Panc1 (cell line): ENCODE measurements around the gene SLC22A2. TPM values are rescaled to one million over a fixed set of nuclear protein-coding genes. Genes with fewer than 3 reads are reported as not detected.

ENCODE experiments used
- ATAC-seq: fragments of 200-7000 bp; cut with Tn5 transposase; 2 replicates; pipeline ENCODE4 v1.9.1; 2020; ENCODE audit warnings: mild to moderate bottlenecking, moderate library complexity
- BruUV-seq: library from RNA; stranded (reverse); fragments of 400-500 nt; replicated peaks from 2 replicates; lab custom pipeline; 2021; lab: Mats Ljungman, UMichigan
- CTCF ChIA-PET: fragments of 300-600 bp; sonication (Branson Sonifier 250); formaldehyde crosslinking; loops from one replicate; lab custom pipeline; 2022; ENCODE audit warnings: antibody characterized with exemption; lab: Charles Lee
- POLR2A ChIA-PET: fragments of 300-600 bp; sonication (Branson Sonifier 250); formaldehyde crosslinking; loops from one replicate; lab custom pipeline; 2022; ENCODE audit warnings: antibody characterized with exemption; lab: Charles Lee
- DNase-seq: peaks from one replicate; pipeline ENCODE4 v3.0.0-alpha.2; 2010; ENCODE audit warnings: low read depth, low spot score
- H3K27ac ChIP-seq: 2 replicates; pipeline ENCODE4 v1.5.1; 2011; ENCODE audit warnings: mild to moderate bottlenecking, low read length, inconsistent platforms
- H3K27me3 ChIP-seq: fragments of 200-500 bp; sonication (Bioruptor generic); 2 replicates; pipeline ENCODE4 v1.6.0; 2014; ENCODE audit warnings: low read length, inconsistent platforms; ENCODE audit not compliant: control insufficient read depth, insufficient read depth
- H3K36me3 ChIP-seq: fragments of 200-500 bp; sonication (Bioruptor generic); 2 replicates; pipeline ENCODE4 v1.5.1; 2014; ENCODE audit warnings: inconsistent platforms, mild to moderate bottlenecking, low read length, moderate library complexity; ENCODE audit not compliant: control insufficient read depth, insufficient read depth
- H3K4me1 ChIP-seq: 2 replicates; pipeline ENCODE4 v1.5.1; 2011; ENCODE audit warnings: inconsistent platforms, mild to moderate bottlenecking, low read length, moderate library complexity; ENCODE audit not compliant: control insufficient read depth, insufficient read depth
- H3K4me3 ChIP-seq, 2 experiments: 2 replicates each; pipeline ENCODE4 v1.5.1; 2011 to 2012; ENCODE audit warnings: low read depth in 2 of 2, low read length in 2 of 2, mild to moderate bottlenecking in 2 of 2, inconsistent platforms in 1 of 2, moderate library complexity in 1 of 2
- H3K9me3 ChIP-seq: fragments of 200-500 bp; sonication (Bioruptor generic); 2 replicates; pipeline ENCODE4 v1.5.1; 2014; ENCODE audit warnings: low read depth, mild to moderate bottlenecking, inconsistent platforms, low read length, moderate library complexity; ENCODE audit not compliant: control insufficient read depth, insufficient read depth
- CTCF ChIP-seq: fragments of 450-650 bp; IDR thresholded peaks from 2 replicates; pipeline ENCODE4 v1.5.1; 2017; ENCODE audit warnings: mild to moderate bottlenecking
- POLR2AphosphoS5 ChIP-seq: IDR thresholded peaks from 2 replicates; pipeline ENCODE4 v1.6.1; 2012; ENCODE audit warnings: mild to moderate bottlenecking, low read depth, low read length, moderate library complexity
- SIN3A ChIP-seq: IDR thresholded peaks from 2 replicates; pipeline ENCODE4 v1.6.1; 2012; ENCODE audit warnings: low read depth, mild to moderate bottlenecking, low read length, moderate library complexity, borderline replicate concordance; ENCODE audit not compliant: insufficient read depth
- TCF7L2 ChIP-seq: IDR thresholded peaks from 2 replicates; pipeline ENCODE4 v1.6.1; 2011; ENCODE audit warnings: mild to moderate bottlenecking, low read depth, low read length, inconsistent platforms
- in situ Hi-C: cut with HindIII; loops from 2 replicates; pipeline ENCODE4 v1.10.0; 2016; ENCODE audit warnings: low sequenced_read_pairs, low pct_unique_long_range_greater_than_20kb
- intact Hi-C: fragments of 100-400 bp; cut with micrococcal nuclease; formaldehyde crosslinking; loops from one replicate; pipeline ENCODE4 v1.10.0; 2022; ENCODE audit not compliant: unreplicated experiment
- total RNA-seq: library from RNA; stranded (reverse); gene quantifications from one replicate; pipeline ENCODE4 v1.2.1, GENCODE V29; 2021; ENCODE audit not compliant: unreplicated experiment
- TF ChIP-seq, protein P1 (sequence below), 2 experiments: IDR thresholded peaks; 2 replicates each; pipeline ENCODE4 v1.6.1; 2011 to 2012; ENCODE audit warnings: low read depth in 2 of 2, control low read depth in 1 of 2, low read length in 1 of 2, mild to moderate bottlenecking in 1 of 2, moderate library complexity in 1 of 2; ENCODE audit not compliant: insufficient read depth in 1 of 2

SLC22A2 gene
- total RNA-seq, 1 experiment from 2014 or later, result not detected

GRCh38 chr6:160253714-160254113 is 4.9 kb downstream of the SLC22A2 start:
- Histone ChIP-seq H3K9me3 (no peaks in the 10 kb centered on the region), H3K4me3 (no peak overlapping the region), H3K4me1 (no peaks in the 10 kb centered on the region), H3K36me3 (no peaks in the 10 kb centered on the region), H3K27me3 (no peaks in the 10 kb centered on the region), H3K27ac (no peak overlapping the region)
- BruUV-seq, result no TSS peak
- intact Hi-C loops, result no loop called here
- no peak for ATAC-seq
- no peak for DNase-seq
- TF ChIP-seq SIN3A, result no peak
- TF ChIP-seq, protein P1, sequence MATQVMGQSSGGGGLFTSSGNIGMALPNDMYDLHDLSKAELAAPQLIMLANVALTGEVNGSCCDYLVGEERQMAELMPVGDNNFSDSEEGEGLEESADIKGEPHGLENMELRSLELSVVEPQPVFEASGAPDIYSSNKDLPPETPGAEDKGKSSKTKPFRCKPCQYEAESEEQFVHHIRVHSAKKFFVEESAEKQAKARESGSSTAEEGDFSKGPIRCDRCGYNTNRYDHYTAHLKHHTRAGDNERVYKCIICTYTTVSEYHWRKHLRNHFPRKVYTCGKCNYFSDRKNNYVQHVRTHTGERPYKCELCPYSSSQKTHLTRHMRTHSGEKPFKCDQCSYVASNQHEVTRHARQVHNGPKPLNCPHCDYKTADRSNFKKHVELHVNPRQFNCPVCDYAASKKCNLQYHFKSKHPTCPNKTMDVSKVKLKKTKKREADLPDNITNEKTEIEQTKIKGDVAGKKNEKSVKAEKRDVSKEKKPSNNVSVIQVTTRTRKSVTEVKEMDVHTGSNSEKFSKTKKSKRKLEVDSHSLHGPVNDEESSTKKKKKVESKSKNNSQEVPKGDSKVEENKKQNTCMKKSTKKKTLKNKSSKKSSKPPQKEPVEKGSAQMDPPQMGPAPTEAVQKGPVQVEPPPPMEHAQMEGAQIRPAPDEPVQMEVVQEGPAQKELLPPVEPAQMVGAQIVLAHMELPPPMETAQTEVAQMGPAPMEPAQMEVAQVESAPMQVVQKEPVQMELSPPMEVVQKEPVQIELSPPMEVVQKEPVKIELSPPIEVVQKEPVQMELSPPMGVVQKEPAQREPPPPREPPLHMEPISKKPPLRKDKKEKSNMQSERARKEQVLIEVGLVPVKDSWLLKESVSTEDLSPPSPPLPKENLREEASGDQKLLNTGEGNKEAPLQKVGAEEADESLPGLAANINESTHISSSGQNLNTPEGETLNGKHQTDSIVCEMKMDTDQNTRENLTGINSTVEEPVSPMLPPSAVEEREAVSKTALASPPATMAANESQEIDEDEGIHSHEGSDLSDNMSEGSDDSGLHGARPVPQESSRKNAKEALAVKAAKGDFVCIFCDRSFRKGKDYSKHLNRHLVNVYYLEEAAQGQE (IDR thresholded peaks at IDR 0.05; ENCODE audit: insufficient read depth in 1 of 2, low read depth in 2 of 2, low read length in 1 of 2), result no peak
- no peak for TF ChIP-seq POLR2AphosphoS5
- TF ChIP-seq TCF7L2, result no peak
- no peak for TF ChIP-seq CTCF
- ChIA-PET CTCF (no interaction called here), POLR2A (no interaction called here)
- in situ Hi-C loops, result no loop called here

DNA sequence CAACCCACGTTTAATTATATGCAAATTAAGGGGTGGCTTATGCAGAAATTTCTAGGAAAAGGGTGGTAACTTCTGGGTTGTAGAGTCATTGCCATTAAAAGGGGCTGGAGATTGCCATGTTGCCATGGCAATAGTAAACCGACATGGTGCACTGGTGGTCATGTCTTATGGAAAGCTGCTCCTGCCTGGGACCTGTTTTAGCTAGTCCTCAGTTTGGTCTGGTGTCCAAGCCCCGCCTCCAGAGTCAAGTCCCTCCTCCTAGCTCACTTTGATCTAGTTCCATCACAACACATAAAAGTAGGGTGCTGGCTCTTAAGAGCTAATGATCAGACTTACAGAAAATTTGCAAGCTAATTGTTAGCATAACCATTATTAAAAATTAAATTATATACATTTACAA is 5.3 kb downstream of the SLC22A2 start:
- ChIA-PET POLR2A (no interaction called here), CTCF (no interaction called here)
- no peaks in the 10 kb centered on the region for H3K4me1 ChIP-seq
- ATAC-seq (no peak), DNase-seq (no peak)
- intact Hi-C loops (no loop called here), in situ Hi-C loops (no loop called here)
- no peak overlapping the region for H3K27ac ChIP-seq
- no TSS peak for BruUV-seq
- no peaks in the 10 kb centered on the region for H3K36me3 ChIP-seq
- no peak overlapping the region for H3K4me3 ChIP-seq
- H3K27me3 ChIP-seq, result no peaks in the 10 kb centered on the region
- H3K9me3 ChIP-seq, result no peaks in the 10 kb centered on the region
- TF ChIP-seq SIN3A (no peak), TCF7L2 (no peak), POLR2AphosphoS5 (no peak), CTCF (no peak)
- TF ChIP-seq, protein P1 (IDR thresholded peaks at IDR 0.05; ENCODE audit: insufficient read depth in 1 of 2, low read depth in 2 of 2, low read length in 1 of 2), result no peak
